GM18909 (cell line): ENCODE data around the gene LRIG1.

Experiments used
- ATAC-seq: cut with Tn5 transposase; IDR thresholded peaks from one replicate; pipeline ENCODE4 v1.9.1; 2021; ENCODE audit warnings: mild to moderate bottlenecking; ENCODE audit not compliant: unreplicated experiment, poor library complexity

LRIG1 gene

DNA sequence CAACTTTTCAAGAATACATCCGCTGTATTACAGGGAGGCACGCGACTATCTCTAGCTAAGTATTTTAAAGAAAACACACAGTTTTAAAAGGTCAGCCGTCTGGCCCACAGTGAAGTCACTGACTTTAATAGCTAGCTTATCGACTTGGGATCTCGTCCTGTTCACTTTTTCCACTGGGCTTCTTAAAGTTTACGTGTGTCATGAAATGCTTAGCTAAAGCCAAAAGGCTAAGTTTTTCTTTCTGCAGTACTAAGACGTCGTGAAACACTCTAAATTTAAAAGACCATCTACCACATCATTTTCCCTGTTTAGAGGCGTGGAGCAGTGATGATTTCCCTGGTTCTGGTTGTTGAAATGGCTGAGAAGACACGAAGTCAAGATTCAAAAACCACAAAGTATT, 27.1 kb downstream of the LRIG1 start:
- no peak for ATAC-seq

- ATAC-seq = no peak
These were observed 27.6 kb downstream of the LRIG1 start for GRCh38 chr3:66473181-66473580.

DNA sequence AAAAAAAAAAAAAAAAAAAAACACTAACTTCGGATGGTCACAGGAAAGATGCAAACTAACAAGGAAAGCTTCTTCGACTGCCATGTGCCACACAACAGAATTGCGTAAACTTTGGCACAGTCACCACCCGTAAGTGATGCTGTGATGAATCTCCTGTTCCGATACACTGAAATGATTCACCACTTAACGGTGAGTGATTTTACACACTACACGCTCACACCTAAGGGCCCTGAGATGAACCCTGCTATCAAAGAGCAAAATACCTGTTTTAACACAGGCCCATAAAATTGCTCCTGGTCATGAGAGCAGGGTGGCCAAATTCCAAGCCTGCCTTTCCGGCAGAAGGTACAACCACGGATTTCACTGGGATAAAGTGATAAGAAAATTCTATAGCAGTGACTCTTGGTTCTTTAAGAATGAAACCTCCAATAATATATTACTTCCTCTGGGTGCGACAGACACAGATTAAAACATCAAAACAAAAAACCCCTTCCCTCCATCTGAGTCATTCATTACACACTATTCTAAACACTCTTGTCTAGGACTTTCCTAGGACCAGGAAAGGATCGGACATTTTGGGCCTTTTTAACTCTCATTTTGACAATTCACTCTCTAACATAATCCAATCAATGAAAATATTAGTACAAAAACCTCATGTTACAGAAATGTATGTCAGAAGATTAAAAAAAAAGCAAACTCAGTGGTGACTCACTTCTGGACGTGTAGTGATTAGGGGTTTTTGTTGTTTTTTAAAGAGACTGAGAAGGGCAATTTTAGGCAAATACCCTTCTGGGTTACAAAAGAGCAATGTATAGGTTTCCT, 28.3 kb downstream of the LRIG1 start:
- peak; percentile 71 for ATAC-seq

DNA sequence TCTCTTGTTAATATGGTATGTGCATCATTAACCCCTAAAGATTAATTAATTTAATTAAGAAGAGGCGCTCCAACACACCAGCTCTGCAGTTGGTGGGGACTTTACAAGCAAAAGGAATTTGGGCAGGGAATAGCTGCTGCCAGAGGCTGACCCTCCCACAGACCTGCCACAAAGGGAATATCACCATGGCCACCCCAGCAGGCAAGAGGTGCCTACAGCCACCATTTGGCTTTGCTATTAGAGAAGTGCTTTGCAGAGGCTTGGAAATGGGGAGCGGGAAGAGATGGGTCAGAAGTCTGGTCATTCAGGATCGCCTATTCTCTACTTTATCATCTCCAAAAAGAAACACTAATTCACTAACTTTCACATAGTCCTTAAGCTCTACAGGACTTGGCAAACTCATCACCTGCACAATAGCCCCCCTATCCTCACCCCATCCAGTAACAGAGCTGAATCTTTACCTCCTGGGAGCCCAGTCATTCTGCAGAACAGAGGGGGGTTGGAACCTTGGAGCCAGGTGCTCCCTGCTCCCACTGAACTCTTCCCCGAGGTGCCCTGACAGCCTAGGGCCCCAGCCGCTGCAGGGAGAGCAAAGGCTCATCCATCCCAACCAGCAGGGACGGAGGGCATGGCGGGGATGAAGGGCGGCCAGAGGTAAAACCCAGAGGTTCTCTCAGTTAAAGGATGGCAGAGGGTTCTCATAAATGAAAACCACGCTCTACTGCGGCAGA, 29.7 kb downstream of the LRIG1 start:
- ATAC-seq = no peak

- no peak for ATAC-seq
These were observed 30.5 kb downstream of the LRIG1 start for GRCh38 chr3:66470285-66470684.

- ATAC-seq = peak; percentile 70
These were observed 31.6 kb downstream of the LRIG1 start for GRCh38 chr3:66469220-66469640.

- no peak for ATAC-seq
These were observed 32.7 kb downstream of the LRIG1 start for GRCh38 chr3:66467996-66468735.

- no peak for ATAC-seq
These were observed 34.1 kb downstream of the LRIG1 start for GRCh38 chr3:66466606-66467270.

- no peak for ATAC-seq
These were observed 35.2 kb downstream of the LRIG1 start for GRCh38 chr3:66465587-66465986.

GRCh38 chr3:66465034-66465433, 35.8 kb downstream of the LRIG1 start:
- no peak for ATAC-seq

DNA sequence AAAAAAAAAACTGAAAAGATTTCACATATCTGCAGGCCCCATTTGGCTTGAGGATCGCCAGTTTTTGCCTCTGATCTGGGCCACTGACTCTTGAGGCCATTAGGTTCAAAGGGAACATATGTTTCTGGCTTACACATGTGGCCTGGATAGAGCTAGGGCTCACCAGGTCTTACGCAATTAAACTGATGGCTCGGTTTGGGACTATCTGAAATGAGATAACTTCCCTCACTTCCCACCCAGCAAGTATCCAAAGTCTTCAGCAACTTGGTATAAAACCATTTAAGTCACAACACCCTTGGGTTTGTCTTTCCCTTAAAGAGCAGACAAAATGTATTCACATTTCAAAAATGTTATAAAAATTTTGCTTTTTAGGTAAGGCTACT, 36.3 kb downstream of the LRIG1 start:
- no peak for ATAC-seq

DNA sequence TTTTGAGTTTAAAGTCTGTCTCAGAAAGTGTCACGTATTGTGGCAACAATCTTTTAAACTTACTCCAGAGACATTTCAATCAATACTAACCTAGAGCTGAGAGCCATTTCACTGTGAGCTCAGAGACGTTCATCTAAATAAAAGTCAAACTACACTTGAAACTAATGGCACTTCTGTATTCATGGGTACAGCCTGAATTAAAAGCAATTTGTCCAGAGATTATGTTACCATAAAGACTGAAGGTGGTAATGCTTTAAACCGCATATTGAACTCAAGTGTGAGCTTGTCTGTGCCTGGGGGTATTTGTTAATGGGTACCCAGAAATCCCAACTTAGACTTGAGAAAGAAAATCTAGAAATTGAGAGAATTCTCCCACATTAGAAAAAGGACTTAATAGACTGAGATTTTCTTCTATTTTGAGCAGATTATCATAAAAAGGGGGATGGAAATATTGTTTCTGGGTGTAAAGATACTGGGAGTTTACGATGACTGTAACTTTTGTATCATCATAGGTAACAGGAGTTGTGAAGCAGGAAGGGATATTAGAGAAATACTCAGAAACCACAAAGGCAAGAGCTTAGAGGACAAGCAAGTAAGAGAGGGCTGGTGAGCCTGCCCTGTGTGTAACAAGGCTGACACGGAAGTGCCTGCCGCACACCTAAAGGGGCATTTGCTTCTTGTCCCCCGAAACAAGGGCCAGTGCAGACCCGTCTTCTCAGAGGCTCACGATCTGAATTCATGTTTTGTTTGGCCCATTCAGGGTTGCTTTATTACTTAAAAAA, 36.9 kb downstream of the LRIG1 start:
- ATAC-seq = no peak

DNA sequence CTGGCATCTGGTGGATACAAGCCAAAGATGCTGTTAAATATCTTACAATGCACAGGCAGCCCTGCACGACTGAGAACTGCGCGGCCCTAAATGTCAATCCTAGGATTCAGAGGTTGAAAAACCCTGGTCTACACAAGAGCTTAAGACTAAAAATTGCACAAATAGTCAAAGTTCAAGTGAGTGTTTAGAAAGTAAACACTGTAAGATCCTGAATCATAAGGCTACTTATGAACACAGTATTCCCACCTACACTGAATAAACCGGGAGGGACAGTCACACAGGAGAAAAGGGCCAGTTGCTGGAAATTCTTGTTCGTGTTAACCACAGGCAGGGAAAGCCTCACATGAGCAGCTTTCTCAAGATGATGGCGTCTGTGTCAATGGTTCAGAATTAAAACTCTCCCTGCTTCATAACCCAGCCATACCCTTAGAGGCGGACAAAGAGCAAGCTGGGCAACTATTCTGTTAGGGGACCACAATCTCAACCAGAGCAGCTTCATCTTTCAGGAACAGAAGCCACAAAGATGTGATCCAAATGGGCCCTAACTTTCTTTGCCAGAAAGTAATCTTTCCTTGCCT, 37.7 kb downstream of the LRIG1 start:
- ATAC-seq = no peak

DNA sequence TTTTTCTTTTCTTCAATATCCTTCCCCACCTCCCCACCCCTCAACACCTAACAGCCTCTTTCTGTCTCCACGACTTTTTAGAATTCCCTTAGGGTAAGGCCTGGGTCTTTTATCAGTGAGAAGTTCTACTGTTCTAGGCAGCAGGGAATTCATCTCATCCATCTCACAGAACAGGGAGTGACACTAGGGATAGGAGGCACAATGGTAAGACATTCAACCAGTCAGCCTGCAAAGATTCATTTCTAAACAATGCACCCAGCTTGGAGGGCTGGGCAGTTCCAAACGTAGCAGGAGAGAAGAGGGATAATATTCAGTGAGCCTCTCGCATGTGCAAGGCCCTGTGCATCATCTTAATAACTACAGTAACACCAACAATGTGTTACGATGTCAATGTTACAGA, 43.6 kb downstream of the LRIG1 start:
- ATAC-seq = no peak

DNA sequence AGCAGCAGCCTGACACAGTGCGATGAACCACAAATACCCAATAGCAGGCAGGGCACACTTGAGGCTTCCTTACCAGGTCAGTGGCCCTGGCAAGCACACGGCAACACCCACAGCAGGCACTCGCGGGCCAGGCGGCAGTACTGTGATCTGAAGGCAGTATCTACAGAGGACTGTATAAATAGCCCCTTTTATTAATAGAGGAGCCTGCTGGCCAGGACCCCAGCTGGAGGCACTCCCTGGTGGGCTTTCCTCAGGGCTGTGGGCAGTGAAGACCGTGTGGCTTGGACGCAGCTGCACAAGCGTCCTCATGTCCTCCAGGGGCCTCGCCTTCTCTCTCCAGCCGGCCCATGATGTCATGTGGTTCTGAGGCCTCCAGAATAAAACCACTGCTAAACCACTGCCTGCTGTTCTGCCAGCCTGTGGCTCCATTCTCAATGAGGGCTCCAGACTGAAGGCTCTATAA, 44.1 kb downstream of the LRIG1 start:
- no peak for ATAC-seq

GRCh38 chr3:66454464-66454859, 46.4 kb downstream of the LRIG1 start:
- no peak for ATAC-seq

DNA sequence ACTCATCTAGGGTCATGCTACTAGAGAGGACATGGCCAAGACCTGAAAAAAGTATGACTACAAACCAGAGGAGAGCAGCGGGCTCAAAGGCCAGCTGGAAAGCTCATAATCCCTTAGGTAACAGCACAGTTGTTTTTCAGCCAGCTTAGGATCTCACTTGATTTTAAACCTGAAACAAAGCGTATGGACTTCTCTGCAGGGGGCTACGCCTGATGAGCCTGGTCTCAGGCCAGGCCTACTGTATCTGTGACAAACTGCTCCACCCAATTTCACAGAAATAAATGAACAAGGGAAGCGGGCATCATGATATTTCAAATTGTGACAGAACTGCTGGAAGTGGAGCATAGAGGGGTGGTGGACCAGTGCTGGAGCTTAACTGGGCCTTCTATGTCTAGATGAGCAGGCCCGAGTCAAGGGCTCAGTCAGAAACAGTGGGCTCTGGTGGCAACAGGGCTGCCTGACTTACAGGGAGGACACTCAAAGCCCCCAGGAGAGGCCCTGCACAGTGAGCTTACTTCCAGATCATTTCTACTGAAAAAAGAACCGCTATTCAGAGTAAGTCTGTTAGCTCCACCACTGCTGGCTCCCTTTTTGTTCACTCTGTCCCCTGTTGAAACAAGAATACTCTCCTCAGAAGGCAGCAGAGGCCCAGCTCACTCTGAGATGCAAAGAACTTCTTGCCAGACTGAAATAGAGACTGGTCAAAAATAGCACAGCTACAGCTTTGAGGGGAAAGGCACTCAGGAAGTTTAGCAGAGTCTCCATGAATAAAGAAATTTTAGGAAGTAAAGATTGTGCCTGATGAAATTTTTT, 47.0 kb downstream of the LRIG1 start:
- ATAC-seq = no peak

GRCh38 chr3:66452303-66453011, 48.4 kb downstream of the LRIG1 start:
- ATAC-seq = no peak
